NCI-H2227 treated with DMSO at 0.1 percent for 48 hours (cell line): Measurements from ENCODE around the gene POLR1D.
"Not testable (repeated sequence)": the region's sequence is repeated elsewhere in the genome, so short reads cannot be mapped to it uniquely, and the experiment has no call there.

Experiments used
- DNase-seq: peaks from one replicate; lab custom pipeline; 2025; lab: John Stamatoyannopoulos, UW

Gene POLR1D

DNA sequence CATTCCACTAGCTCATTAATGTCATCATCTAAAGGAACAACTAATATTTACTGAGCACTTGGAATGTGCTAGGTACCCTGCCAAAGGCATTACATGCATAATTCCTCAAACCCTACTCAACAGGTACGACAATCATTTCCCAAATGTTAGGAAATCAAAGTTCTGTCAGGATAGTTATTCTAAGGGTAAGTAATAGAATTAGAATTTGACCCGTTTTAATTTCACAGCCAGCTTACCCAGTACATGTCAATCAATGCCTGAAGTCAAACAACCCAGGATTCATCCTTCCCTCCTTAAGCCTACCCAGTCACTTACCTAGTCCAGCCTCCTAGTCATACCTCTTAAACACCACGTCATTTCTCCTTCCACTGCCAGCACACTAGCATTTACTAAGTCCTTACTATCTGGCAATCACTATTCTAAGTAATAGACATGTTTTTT, 3.8 kb upstream of the POLR1D start:
- no peak for DNase-seq

DNA sequence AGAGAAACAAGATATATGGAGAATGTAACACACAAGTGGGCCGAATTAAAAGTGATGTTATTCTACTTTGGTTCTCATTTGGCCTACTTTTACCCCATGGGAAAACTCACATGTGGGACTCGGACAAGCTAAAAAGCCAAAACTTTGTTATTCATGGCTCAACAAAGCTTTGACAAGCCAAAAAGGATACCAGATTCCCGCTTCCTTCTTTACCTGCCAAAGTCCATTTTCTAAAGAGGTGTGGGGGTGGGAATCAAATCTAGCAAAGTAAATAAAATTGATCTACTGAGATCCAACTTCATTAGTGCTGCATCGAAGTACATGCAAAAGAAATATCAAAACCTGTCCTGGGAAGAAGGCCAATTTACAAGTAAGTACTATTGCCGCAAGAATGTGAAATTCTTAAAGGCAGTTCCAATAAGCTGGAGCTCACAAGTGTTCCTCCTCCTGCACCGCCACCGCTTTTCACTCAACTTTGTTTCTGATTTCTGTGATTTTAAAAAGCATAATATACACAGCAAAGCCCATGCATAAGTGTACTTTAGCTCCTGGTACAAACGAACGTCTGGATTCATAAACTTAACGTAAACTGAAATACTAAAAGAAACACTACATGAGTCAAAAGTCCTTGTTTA, 2.5 kb upstream of the POLR1D start:
- no peak for DNase-seq

DNA sequence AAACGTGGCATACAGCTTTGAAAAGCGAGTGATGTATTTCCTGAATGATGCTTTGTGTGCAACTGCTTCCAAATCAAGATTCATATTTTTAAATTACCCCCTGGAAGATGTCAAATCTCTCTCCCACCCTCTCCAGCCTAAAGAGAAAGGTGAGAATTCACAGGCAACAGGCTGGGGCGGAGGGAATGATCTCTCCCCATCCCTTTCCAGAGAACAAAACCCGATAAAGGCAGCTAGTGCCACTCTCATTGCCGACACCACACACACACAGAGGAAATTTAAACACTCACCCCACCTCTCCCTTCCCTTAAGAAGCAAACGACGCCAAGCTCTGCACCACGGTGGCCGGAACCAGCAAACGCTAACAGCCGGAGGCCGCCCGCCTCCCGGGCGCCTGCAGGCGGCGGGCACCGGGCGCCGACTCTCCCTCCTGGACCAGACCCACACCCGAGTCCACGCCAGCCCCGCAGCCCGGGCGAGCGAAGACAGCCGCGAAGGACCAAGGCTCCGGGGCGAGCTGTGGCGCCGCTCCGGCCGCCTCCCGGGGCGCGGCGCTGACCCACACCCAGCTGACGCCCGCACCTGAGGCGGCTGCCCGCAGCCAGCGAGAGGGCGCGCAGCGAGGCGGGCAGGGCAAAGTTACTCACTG, 1.8 kb upstream of the POLR1D start:
- DNase-seq, result no peak

DNA sequence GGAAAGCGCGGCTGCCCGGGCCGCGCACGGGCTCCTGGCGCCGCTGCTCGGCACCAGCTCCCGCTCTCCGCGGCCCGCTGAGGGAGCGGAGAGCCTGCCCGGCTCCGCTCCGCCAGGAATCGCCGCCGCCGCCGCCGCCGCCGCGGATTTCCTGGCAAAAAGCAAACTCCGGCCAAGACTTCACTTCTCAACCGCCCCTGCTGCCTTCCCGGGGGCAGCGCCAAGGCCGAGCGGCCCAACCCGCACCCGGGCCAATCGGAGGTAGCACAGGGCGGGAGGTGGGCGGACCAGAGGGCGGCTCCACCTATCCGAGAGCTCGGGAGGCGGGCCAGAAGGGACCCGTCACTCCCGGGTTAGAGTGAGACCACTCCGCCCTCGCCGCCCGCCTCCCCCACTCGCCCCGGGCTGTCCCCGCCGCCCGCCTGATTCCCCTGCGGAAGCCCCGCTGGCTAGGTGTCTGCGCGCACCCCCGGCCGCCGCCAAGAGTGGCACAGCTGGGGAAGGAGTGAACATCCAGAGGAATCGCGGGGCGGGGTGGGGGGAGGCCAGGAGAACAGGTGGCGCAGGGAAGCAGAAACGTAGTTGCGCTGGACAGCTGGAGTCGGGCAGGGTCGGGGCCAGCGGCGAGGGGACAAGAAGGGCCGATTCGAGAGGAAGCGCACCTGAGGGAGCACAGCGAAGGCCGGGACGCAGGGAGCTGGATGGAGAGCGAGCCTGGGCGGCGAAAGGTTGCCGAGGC, 1.1 kb upstream of the POLR1D start, which contains the start of gene LNX2:
TSS of gene LNX2 (minus strand) at position 153 of the 739 bp plus-strand sequence. CDS start 38,826 bp downstream, outside the sequence.
- peak; percentile 88 for DNase-seq

DNA sequence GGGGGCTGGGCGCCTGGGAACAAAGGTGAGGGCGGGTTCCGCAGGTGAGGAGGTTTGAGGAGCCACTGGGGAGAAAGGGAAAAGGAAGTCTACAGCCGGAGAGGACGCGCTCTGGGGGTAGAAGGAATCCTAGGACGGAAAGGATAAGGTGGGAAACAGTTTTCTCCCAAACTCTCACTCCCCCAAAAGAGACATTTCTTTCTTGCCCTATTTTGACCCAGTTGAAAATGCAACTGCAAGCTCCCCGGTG, 651 bp upstream of the POLR1D start:
- no peak for DNase-seq

DNA sequence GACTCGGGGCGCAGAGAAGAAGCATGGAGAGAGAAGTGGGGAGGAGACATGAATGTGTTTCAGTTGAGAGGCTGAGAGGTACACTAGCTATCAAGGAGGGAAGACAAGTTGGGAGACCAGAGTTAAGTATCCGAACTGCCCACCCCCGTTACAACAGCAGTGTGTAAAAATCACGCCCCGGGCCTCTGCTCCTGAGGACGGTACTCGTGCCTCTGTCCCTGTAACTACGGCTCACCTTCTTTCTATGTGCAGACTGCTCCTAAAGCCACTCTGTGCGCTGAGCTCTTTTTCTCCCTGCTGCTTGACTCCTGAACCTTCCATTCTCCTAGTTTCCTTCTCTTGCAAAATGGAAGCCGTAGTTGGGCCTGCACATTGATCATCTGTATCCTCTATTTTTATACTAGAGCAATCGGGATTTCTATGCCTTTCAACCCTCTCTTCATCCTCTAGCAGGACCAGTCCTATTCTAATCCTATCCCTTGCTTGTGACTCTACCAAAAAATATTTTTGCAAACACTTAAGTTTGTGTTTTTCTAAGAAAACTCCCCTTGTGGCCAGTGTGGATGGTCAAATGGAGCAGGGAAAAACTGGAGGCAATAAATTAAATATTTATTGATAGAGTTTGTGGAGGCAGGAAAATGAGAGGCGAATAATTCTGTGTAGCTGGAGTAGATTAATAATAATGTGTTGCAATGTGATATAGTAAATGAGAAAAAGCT, 569 bp downstream of the POLR1D start:
- no peak for DNase-seq

DNA sequence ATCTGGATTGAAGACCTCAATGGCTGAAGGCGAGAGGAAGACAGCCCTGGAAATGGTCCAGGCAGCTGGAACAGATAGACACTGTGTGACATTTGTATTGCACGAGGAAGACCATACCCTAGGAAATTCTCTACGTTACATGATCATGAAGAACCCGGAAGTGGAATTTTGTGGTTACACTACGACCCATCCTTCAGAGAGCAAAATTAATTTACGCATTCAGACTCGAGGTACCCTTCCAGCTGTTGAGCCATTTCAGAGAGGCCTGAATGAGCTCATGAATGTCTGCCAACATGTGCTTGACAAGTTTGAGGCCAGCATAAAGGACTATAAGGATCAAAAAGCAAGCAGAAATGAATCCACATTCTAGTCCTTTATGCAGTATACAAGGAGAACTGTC, 1.2 kb downstream of the POLR1D start:
- DNase-seq, result no peak

DNA sequence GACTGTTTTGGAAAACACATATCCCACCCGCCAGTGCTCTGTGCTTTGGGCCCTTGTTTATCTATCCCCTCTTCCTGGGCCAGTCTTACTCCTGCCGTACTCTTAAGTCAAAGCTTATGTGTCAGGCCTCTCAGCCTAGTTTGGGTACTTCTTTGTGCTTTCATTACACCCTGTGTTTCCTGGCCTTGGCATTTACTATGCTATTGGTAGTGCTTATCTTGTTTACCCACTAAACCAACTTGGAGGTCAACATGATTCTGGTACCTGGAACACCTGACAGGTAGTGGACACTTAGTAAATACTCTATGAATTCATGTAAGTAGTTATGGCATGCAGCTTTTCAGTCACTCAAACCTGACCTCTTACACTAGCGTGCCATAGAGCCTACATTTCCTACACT, 2.4 kb downstream of the POLR1D start:
- DNase-seq, result no peak

DNA sequence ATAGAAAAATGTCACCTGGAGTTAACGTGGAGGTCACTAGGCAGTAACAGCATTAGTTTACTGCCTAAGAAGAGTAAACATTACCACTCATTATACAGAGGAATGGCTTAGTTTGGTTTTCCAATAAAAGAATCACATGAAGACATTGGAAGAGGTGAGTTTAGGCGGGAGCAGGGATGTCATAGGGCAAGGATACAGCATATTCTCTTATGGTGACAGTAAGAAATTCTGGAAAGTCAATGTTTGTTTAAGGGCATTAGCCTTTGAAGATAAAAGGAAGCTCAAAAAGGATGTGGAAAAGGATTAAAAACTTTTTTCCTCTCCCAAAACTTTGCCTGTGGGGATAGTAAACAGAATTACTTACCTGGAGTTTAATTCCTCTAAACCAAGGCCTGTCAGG, 4.1 kb downstream of the POLR1D start:
- DNase-seq, result no peak

DNA sequence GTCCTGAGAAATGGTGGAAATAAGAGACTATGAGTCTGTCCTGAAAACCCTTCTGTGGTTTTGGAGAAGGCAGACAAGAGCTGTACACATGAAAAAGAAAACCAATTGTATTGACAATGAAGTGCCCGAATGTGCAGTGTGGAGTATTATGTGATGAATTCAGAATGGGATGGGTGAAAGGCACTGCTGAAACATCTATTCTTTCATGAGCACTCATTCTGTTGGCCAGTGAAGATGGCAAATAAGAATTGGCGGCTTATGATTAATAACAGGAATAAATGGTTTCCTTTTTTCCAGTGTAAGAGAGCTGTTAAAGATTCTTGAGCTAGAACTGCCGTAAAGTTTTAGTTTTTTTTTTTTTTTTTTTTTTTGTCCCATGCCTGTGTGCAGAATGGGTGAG, 5.7 kb downstream of the POLR1D start:
- no peak for DNase-seq

DNA sequence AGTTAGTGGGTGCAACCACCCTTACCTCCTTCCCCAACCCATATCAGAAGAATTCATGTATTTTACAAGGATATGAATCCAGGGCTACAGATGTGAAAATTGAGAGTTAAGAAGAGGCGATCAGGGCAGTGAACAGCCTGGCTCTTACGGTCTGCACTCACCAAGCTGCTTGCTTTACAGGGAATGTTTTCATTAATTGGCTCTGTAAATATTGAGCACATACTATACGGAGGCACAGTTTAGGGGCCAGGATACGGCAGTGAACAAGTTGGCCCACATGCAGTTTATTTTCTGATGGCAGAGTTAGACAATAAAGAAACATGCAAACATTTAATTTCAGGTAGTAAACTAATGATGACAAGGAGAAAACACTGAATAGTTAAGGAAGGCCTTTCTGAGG, 6.4 kb downstream of the POLR1D start:
- no peak for DNase-seq

DNA sequence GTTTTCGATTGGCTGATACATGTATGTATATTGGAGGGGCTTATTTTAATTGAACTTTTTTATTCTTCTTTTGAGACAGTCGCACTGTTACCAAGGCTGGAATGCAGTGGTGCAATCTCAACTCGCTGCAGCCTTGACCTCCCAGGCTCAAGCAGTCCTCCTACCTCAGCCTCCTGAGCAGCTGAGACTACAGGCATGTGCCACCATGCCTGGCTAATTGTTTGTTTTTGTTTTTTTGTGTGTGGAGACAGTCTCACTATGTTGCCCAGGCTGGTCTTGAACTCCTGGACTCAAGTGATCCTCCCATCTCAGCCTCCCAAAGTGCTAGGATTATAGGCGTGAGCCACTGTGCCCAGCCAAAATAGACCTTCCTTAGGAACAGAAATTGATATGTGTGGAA, 7.1 kb downstream of the POLR1D start:
- DNase-seq, result not testable (repeated sequence)

DNA sequence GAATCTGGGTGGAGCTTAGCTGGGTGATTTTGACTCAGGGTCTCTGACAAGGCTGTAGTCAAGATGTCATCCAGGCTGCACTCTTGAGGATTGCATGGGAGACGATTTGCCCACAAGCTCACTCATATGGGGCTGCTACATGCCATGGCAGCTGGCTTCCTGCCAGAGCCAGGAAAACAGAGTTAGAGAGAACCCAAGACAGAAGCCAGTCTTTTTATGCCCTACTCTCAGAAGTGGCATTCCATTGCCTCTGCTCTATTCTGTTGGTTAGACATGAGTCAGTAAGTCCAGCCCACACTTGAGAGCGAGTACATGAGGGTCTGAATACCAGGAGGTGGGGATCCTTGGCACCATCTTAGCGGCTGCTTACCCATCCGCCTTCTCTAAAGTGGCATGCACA, 9.5 kb downstream of the POLR1D start:
- DNase-seq, result no peak

DNA sequence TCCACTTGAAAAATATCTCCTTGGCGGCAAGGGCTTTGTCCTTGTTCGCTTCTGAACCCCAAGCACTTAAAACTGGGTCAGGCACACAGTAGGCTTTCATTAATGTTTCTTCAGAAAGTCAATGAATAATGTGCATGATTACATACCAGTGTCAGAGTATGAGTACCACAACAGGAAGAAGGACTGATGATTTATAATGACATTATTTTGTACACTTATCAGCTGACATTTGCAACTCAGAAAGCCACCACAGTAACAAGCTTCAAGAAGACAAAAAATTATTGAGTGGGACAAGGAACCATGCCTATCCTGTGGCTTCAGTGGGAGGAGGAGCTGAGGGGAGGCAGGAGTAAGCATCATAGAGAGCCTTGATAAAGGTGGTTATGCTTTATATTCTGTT, 10.0 kb downstream of the POLR1D start:
- no peak for DNase-seq

DNA sequence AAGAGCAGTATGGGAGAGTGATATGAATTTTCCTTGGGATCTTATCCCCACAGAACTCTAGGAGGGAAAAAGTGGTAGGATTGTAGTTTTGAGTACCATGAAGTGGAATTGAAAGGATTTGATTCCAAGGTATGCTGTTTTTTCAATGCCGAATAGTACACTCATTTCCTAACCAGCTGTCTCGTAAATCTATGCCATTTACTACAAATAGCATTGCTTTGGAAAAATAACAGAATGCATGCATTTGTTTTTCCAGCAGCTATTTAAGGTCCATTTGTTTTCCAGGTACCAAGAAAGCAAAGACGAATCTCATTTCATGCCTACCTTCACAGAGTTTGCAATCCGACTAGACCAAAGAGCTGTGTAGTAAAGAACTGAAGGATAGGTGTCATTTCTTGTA, 10.5 kb downstream of the POLR1D start:
- no peak for DNase-seq

DNA sequence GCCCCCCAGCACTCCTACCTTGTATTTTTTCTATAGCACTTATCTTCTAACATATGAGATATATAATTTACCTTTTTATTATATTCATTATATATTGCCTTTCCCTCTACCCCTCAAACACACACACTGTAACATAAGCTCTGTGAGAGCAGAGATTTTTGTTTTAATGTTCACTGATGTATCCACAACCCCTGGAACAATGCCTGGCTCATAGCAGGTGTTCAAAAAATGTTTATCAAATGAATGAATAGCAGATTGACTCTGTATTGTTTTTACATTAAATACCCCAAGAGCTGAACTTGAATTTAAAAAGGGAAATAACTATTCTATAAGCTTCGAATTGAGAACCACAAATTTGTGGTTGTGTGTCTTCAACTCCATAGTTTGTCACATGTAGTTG, 11.0 kb downstream of the POLR1D start:
- no peak for DNase-seq

DNA sequence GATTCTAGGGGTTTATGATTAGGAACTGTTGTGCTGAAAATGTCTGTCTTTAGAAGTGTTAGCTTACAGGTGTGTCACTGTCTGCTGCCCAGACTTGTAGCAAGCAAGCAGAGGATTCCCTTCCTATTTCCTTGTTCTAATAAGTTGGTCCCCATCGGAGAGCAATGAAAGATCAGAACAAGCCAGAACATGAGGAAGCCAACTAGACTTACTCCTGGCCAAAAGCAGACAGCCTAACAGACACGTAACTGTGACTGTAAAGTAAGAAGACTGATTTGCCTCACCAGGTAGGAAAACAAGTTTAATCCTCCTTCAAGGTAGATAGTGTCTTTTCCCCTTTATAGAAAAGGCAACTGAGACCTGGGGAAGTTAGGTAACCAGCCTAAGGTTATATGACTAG, 12.5 kb downstream of the POLR1D start:
- no peak for DNase-seq

DNA sequence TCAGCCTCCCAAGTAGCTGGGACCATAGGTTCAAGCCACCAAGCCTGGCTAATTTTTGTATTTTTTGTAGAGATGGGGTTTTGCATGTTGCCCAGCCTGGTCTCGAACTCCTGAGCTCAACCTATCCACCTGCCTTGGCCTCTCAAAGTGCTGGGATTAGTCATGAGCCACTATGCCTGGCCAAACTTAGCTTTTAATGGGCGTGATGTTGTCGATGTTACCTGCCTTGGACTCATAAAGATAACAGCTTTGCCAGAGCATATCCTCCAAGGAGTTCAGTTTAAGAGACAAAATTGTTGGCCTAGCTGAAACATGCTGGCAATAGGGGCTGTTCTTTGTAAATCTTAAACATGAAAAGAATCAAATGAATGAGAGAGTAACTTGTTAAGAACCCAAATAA, 13.1 kb downstream of the POLR1D start:
- DNase-seq, result no peak

DNA sequence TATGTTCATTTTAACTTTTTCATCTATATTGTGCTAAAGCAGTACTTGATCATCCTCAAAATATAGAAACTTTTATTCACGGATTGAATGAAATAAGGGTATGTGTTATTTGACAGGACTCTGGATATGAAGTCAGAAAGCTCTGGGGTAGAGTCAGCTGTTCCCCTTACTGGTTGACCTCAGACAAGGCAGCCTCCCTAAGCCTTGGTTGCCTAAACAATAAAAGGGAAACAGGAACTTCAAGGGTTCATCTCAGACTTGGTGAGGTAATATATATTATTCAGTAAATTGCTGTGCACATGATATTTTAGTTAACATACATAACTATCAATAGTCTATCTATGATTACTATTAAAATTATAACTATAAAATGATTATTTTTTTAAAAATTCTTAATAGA, 13.6 kb downstream of the POLR1D start:
- no peak for DNase-seq

DNA sequence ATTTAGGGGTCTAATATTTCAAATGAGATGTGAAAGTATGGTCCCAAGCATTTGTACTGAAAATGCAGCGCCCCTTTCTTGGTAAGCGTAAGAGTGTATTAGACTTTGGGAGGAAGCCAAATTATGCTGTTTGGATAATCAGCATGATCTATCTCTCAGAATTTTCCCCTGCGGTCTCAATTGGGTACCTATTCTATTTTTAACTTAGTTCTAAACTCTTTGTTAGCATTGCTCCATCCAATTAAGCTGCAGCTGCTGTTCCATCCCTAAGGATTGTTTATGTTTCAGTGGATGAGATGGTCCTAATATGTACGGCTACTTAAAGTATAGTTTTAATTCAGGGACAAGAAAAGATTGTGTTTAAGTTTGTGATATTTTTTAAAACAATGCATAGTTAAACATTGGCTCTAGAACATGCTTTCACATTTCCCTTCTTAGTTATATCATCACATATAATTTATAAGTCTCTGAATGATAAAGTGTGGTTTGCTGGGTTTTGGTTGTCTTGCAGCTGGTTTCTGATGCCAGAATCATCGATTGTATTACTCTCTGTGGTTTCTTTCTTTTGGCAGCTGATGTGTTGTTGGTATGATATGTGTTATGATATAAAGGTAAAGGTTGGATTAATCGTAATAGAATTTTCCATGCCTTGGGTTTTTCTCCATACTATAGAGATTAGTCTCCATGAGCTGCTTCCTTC, 15.0 kb downstream of the POLR1D start:
- no peak for DNase-seq

DNA sequence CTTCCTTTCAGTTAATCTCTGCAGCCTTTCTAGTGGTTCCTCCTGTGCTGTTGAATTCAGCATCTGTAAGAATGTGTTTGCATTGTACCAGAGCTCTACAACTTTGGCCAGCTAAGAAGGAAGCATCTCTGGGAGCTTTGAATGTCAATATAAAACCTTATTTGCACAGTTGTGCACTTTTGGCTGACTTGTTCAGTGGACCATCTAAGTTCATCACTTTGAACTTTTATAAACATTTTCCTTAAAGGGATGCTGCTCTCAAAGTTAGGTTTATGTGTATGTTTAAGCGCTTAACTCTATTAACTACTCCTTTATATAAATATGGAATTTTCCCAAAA, 15.6 kb downstream of the POLR1D start:
- no peak for DNase-seq

DNA sequence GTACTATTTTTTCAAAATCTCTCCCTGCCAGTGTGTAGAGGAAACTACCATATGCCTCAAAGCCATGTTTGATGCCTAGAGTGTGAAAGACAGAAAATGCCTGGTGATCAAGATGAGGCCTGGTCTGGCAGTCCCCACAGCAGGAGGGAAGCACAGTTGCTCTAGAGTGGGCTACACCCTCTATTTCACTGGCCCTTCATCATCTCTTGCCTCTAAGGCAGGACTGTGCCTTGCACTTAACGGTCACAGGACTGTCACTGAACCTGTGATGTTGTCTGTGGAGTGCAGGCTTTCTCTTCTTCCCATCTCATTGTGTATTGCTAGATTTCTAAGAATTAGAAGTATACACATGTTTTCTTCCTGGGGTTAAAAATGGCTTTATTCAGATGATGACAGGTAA, 16.3 kb downstream of the POLR1D start:
- DNase-seq, result no peak

DNA sequence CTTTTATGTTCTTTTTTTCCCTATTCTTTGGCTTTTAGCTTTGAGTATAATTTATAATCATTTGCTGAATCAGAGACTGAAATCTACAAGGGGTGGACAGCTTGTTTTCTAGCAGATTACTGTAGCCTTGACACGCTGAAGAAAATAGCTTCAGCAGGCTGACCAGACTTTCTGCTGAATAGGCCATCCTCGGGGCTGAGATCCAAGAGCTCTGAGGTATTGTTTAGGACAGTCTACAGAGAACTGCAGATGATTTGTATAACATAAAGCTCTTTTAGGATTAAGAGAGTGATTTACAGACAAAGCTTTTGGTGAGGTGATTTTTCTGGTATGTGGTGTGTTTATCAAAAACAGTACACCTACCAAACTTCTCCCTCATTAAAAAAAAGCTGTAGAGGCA, 16.8 kb downstream of the POLR1D start:
- no peak for DNase-seq
